ENCODE data around the gene VWC2. TPM values are rescaled to one million over a fixed set of nuclear protein-coding genes. Genes with fewer than 3 reads are reported as not detected.

The VWC2 gene
- total and polyA plus RNA-seq, 2 of the 4 experiments (the other 2 are of a cell fraction) = not detected

- CTCF ChIA-PET = no interaction called here
- BruUV-seq (replicated peaks) = no TSS peak
- Histone ChIP-seq H2BK15ac (ENCODE audit: low read depth, low read length) (no peak overlapping the region), H2AFZ (replicated peaks; ENCODE audit: low read length, poor library complexity) (no peak overlapping the region), H3K14ac (replicated peaks; ENCODE audit: low read depth, low read length) (no peak overlapping the region), H3K23ac (ENCODE audit: low read depth, low read length) (no peak overlapping the region), H3K18ac (ENCODE audit: low read depth, low read length) (no peak overlapping the region), H3K27ac (ENCODE audit: insufficient read depth, low read length) (no peak overlapping the region), H2AK5ac (ENCODE audit: low read depth, low read length) (no peak overlapping the region), H4K20me1 (ENCODE audit: insufficient read depth, low read length) (no peaks in the 10 kb centered on the region), H3K56ac (ENCODE audit: extremely low read depth, insufficient read depth, low read length) (no peak overlapping the region), H4K8ac (ENCODE audit: low read depth in 2 of 2, low read length in 2 of 2) (no peak overlapping the region), H3K4ac (ENCODE audit: low read depth, low read length) (no peak overlapping the region), H4K91ac (ENCODE audit: insufficient read depth, low read depth, low read length) (no peak overlapping the region), H3K27me3 (ENCODE audit: control insufficient read depth, insufficient read depth, low read length) (no peaks in the 10 kb centered on the region), H3K9ac (ENCODE audit: low read depth, low read length) (no peak overlapping the region), H3K9me3 (ENCODE audit: control insufficient read depth, insufficient read depth, low read length) (no peaks in the 10 kb centered on the region; the same call in none of the 2 replicates), H3K4me1 (ENCODE audit: control insufficient read depth, insufficient read depth, low read length) (no peaks in the 10 kb centered on the region), H4K5ac (ENCODE audit: low read depth, low read length) (no peak overlapping the region), H3K9me1 (ENCODE audit: insufficient read depth, low read length) (no peaks in the 10 kb centered on the region), H3K4me2 (ENCODE audit: low read depth, low read length) (no peak overlapping the region), H2BK20ac (ENCODE audit: low read depth, low read length) (no peak overlapping the region), H3K4me3 (ENCODE audit: insufficient read depth, low read depth, low read length) (no peak overlapping the region), H3K79me1 (ENCODE audit: low read depth in 1 of 2, low read length in 2 of 2) (no peaks in the 10 kb centered on the region), H2BK5ac (ENCODE audit: low read depth, low read length, poor library complexity, severe bottlenecking) (no peak overlapping the region), H2AK9ac (replicated peaks; ENCODE audit: low read depth, low read length, poor library complexity) (no peak overlapping the region), H2BK120ac (ENCODE audit: low read depth, low read length) (no peak overlapping the region), H3K36me3 (ENCODE audit: control insufficient read depth, insufficient read depth, low read length) (no peaks in the 10 kb centered on the region)
- POLR2A ChIA-PET (ENCODE audit: unreplicated experiment) = no interaction called here
- WGBS, 2 experiments (ENCODE audit: extremely low coverage in 2 of 2, insufficient read length in 1 of 2) = 54% methylated on average over 2 of the region's 4 CpGs; no CpG with 5 or more reads in 1 of the 2 experiments
- intact Hi-C loops (cut with micrococcal nuclease) (no loop called here), dilution Hi-C loops (cut with HindIII; ENCODE audit: low sequenced_read_pairs, unreplicated experiment) (no loop called here), in situ Hi-C loops (cut with MboI; ENCODE audit: low sequenced_read_pairs) (no loop called here)
- ATAC-seq (ENCODE audit: low read depth) (no peak), DNase-seq (no peak)
- TF ChIP-seq USF2 (IDR thresholded peaks at IDR 0.05; ENCODE audit: low read depth, low read length) = no peak
- no peak for TF ChIP-seq MAFK (IDR thresholded peaks at IDR 0.05; ENCODE audit: low read depth, low read length)
- no peak for TF ChIP-seq NFE2L2 (IDR thresholded peaks at IDR 0.05; ENCODE audit: low read depth, low read length)
- TF ChIP-seq RFX5 (IDR thresholded peaks at IDR 0.05; ENCODE audit: low read depth, low read length) = no peak
- TF ChIP-seq CEBPB (IDR thresholded peaks at IDR 0.05; ENCODE audit: low read depth, low read length) = no peak
- no peak for TF ChIP-seq RAD21 (IDR thresholded peaks at IDR 0.05; ENCODE audit: low read length)
- no peak for TF ChIP-seq RCOR1 (IDR thresholded peaks at IDR 0.05; ENCODE audit: insufficient replicate concordance, low read length)
- no peak for TF ChIP-seq CHD1 (IDR thresholded peaks at IDR 0.05; ENCODE audit: low read depth, low read length)
- TF ChIP-seq FOS (IDR thresholded peaks at IDR 0.05; ENCODE audit: low read depth, low read length) = no peak
These were observed 121.1 kb downstream of the VWC2 start for GRCh38 chr7:49894543-49894942.

Measured in IMR-90 (cell line).